ENCODE data around the gene ATAD3B.
"Not testable (repeated sequence)": the region's sequence is repeated elsewhere in the genome, so short reads cannot be mapped to it uniquely, and the experiment has no call there.

ATAD3B gene

GRCh38 chr1:1504777-1505365 lies 33.3 kb downstream of the ATAD3B start:
- not testable (repeated sequence) for H3K4me3 ChIP-seq (ENCODE audit: low read length)
- DNase-seq (ENCODE audit: low read depth) = peak; percentile 89

GRCh38 chr1:1505366-1505798 lies 33.8 kb downstream of the ATAD3B start:
- not testable (repeated sequence) for H3K4me3 ChIP-seq (ENCODE audit: low read length)
- peak; percentile 13 for DNase-seq (ENCODE audit: low read depth)
- peak; percentile 11 for TF ChIP-seq CTCF (IDR thresholded peaks at IDR 0.05; ENCODE audit: insufficient read depth, low read depth, low read length, missing control alignments)

More at GRCh38 chr1:1504777-1505365, 33.3 kb downstream of the ATAD3B start:
- TF ChIP-seq CTCF (IDR thresholded peaks at IDR 0.05; ENCODE audit: insufficient read depth, low read depth, low read length, missing control alignments) = peak; percentile 69

- not testable (repeated sequence) for DNase-seq (ENCODE audit: low read depth); H3K4me3 ChIP-seq (ENCODE audit: low read length)
These were observed 34.2 kb downstream of the ATAD3B start for GRCh38 chr1:1505801-1506200.

GRCh38 chr1:1507305-1507704 lies 35.7 kb downstream of the ATAD3B start:
- H3K4me3 ChIP-seq (ENCODE audit: low read length) = no peak overlapping the region
- TF ChIP-seq CTCF (IDR thresholded peaks at IDR 0.05; ENCODE audit: insufficient read depth, low read depth, low read length, missing control alignments) = no peak

GRCh38 chr1:1508775-1509464 lies 37.4 kb downstream of the ATAD3B start:
- H3K4me3 ChIP-seq (ENCODE audit: low read length); DNase-seq (ENCODE audit: low read depth): not testable (repeated sequence)

More at GRCh38 chr1:1507305-1507704, 35.7 kb downstream of the ATAD3B start:
- DNase-seq (ENCODE audit: low read depth) = no peak

- not testable (repeated sequence) for H3K4me3 ChIP-seq (ENCODE audit: low read length); DNase-seq (ENCODE audit: low read depth)
These were observed 37.9 kb downstream of the ATAD3B start for GRCh38 chr1:1509465-1509850.

GRCh38 chr1:1510912-1511532 lies 39.5 kb downstream of the ATAD3B start:
- TF ChIP-seq CTCF (IDR thresholded peaks at IDR 0.05; ENCODE audit: insufficient read depth, low read depth, low read length, missing control alignments) = no peak

GRCh38 chr1:1511533-1512285 lies 40.1 kb downstream of the ATAD3B start, which contains the start of gene ATAD3A:
ATAD3A (plus strand) TSS chr1:1512162; CDS start chr1:1512269, 107 bp downstream.
- DNase-seq (ENCODE audit: low read depth) = peak; percentile 99
- TF ChIP-seq CTCF (IDR thresholded peaks at IDR 0.05; ENCODE audit: insufficient read depth, low read depth, low read length, missing control alignments) = no peak
- H3K4me3 ChIP-seq (ENCODE audit: low read length) = peak within 1 kb of the TSS; percentile 83

More at GRCh38 chr1:1510912-1511532, 39.5 kb downstream of the ATAD3B start:
- peak overlapping the region; percentile 83 for H3K4me3 ChIP-seq (ENCODE audit: low read length)
- DNase-seq (ENCODE audit: low read depth) = peak; percentile 35

- not testable (repeated sequence) for DNase-seq (ENCODE audit: low read depth)
- peak overlapping the region; percentile 51 for H3K4me3 ChIP-seq (ENCODE audit: low read length)
These were observed 40.9 kb downstream of the ATAD3B start for GRCh38 chr1:1512425-1512824.

- not testable (repeated sequence) for DNase-seq (ENCODE audit: low read depth); H3K4me3 ChIP-seq (ENCODE audit: low read length)
These were observed 42.1 kb downstream of the ATAD3B start for GRCh38 chr1:1513675-1514074.

GRCh38 chr1:1514376-1514775 lies 42.8 kb downstream of the ATAD3B start:
- H3K4me3 ChIP-seq (ENCODE audit: low read length); DNase-seq (ENCODE audit: low read depth): not testable (repeated sequence)

- not testable (repeated sequence) for H3K4me3 ChIP-seq (ENCODE audit: low read length); DNase-seq (ENCODE audit: low read depth)
These were observed 45.4 kb downstream of the ATAD3B start for GRCh38 chr1:1516923-1517322.
